KOPT-K1 (cell line): ENCODE data around the gene HELQ.
"Not testable (repeated sequence)": the region's sequence is repeated elsewhere in the genome, so short reads cannot be mapped to it uniquely, and the experiment has no call there.

Experiments
- H3K27ac ChIP-seq: fragments of 200-600 bp; sonication (generic); 2 replicates; pipeline ENCODE4 v1.5.1; 2016; ENCODE audit warnings: antibody characterized with exemption, mild to moderate bottlenecking, low read depth, low read length; ENCODE audit not compliant: poor library complexity, severe bottlenecking
- H3K36me3 ChIP-seq: fragments of 200-600 bp; sonication (generic); 2 replicates; pipeline ENCODE4 v1.5.1; 2017; ENCODE audit warnings: antibody characterized with exemption, mild to moderate bottlenecking, low read length, moderate library complexity; ENCODE audit not compliant: insufficient read depth
- H3K9me3 ChIP-seq: fragments of 200-600 bp; sonication (generic); 2 replicates; pipeline ENCODE4 v1.5.1; 2017; ENCODE audit warnings: antibody characterized with exemption, low read length, mild to moderate bottlenecking; ENCODE audit not compliant: insufficient read depth, poor library complexity, severe bottlenecking

HELQ gene

DNA sequence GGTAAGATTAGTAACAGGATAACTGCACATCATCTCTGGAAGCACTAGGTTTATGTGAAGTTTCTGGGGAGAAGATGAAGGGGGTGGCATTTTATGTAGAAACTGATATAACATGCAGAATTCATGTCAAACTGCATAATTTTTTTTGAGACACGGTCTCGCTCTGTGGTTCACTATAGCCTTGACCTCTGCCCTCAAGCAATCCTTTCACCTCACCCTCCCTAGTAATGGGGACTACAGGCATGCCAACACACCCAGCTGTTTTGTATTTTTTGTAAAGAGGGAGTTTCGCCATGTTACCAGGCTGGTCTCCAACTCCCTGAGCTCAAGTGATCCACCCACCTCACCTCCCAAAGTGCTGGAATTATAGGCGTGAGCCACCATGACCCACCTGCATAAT is 17.8 kb upstream of the HELQ start:
- Histone ChIP-seq H3K27ac (no peak overlapping the region), H3K36me3 (peaks cover 14% of the 10 kb centered on the region; the same call in 1 of the 2 replicates), H3K9me3 (no peaks in the 10 kb centered on the region)

DNA sequence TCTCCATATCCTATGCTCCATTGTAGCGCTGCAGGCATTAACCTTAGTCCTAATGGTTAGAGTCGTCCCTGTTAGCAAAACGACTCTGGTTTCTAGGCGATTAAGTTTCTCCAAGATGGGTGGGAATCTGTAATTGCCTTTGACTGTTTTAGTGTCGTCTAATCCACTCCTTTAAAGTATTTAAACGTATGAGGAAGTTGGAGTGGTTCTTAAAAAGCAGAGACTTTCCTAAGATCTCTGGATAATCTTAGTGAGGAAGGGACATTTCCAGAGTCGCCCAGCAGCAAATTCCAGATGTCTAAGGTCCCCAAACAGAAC is 520 bp upstream of the HELQ start:
- H3K36me3 ChIP-seq = peaks cover 71% of the 10 kb centered on the region
- H3K9me3 ChIP-seq = no peaks in the 10 kb centered on the region
- H3K27ac ChIP-seq = peak overlapping the region; percentile 91

DNA sequence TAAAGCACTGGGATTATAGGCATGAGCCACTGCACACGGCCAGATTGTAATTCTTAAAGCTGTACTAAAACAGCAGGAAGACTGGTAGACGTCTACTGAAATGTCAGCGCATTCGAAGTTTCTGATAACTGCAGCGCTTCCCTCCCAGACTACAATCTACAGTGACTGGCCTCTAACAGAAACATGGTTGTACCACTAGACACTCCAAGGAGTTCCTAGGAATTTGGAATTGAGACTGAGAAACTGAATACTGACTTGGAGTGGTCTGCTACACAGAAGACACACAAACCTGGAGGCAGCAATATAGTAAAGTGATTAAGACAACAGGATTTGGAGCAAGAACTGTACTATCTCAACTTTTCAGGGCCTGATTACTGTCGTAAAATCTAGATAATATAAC is 937 bp downstream of the HELQ start:
- no peaks in the 10 kb centered on the region for H3K9me3 ChIP-seq
- H3K27ac ChIP-seq = peak overlapping the region; percentile 91
- H3K36me3 ChIP-seq = peaks cover 60% of the 10 kb centered on the region

DNA sequence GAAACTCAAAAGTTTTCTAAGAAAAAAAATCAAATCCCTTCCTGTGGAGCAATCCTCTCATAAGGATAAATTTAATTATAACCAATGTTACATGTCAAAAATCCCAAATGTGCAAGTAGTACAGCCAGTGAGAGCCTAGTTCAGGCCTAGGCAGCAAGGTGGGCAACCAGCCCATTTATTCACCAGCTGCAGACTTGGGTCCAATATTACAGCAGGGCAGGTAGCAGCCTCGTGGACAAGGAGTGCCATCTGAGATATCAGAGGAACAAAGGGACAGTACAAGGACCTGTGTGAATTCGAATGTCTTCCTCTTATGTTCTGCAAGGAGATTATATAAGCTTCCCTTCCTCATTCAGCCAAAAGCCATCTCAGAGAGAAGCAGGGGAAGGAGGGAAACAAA is 6.6 kb downstream of the HELQ start:
- H3K36me3 ChIP-seq = peaks cover 65% of the 10 kb centered on the region
- H3K9me3 ChIP-seq = no peaks in the 10 kb centered on the region
- H3K27ac ChIP-seq = no peak overlapping the region

DNA sequence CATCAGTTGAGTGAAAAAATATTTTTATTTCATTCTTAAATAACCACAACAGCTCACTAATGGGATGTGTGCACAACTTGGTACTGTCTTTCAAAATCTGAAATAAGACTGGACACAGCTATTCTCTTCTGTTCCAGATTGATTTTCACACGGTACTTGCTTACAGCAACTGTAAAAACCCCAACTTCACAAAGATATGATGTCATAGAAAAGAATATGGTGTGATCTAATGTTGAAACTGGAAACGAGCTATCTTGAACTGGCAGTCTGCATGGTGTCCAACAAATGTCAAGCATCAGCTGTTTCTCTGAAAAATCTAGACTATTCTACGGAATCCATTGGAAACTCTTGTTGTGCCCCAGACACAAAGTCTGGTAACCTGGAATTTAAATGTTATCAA is 14.7 kb downstream of the HELQ start:
- H3K9me3 ChIP-seq = no peaks in the 10 kb centered on the region
- H3K36me3 ChIP-seq = peaks cover 86% of the 10 kb centered on the region
- H3K27ac ChIP-seq = no peak overlapping the region

DNA sequence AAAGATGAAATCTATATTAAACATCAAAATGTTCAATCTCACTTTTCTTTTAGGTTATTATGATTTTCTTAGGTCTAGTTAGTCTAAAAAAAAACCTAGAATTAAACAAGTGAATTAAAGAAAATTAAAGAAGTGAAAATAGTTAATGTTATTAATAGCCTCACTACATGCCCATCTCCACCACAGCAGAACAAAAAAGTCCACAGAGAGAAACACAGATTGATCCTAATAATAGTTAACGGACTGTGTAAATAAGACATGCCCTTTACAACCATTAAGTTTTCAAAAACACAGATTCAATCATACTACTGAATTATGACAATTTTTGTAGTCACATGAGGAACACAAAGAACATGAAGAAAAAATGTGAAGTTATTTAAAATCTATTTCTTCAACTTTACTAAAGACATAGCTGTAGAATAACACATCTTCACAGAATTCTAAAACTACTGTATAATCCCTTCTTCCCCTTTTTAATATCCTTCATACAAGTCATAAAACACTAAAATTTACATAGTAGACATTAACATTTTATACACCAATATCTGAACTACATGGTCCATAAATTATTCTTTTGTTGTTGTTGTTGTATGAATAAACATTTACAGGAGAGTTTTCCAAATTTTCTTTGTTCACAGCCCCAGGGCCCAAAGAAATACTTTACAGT is 15.3 kb downstream of the HELQ start:
- H3K9me3 ChIP-seq = no peaks in the 10 kb centered on the region
- peaks cover 82% of the 10 kb centered on the region for H3K36me3 ChIP-seq
- H3K27ac ChIP-seq = no peak overlapping the region

DNA sequence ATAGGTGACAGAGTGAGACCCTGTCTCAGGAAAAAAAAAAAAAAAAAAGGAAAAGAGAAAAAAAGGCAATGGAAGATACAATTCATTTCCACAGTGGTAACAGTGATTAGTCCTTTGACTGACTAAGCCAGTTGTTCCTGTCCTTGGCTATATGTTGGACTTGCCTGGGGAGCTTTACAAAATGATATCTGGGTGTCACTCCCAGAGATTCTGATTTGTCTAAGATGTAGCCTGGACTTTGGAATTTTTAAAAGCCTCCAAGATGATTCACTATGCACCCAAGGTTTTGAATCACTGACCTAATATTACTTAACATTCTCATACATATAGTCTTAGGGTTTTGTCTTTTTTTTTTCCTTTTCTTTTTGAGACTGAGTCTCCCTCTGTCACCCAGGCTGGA is 16.9 kb downstream of the HELQ start:
- H3K9me3 ChIP-seq = no peaks in the 10 kb centered on the region
- H3K27ac ChIP-seq = no peak overlapping the region
- peaks cover 82% of the 10 kb centered on the region for H3K36me3 ChIP-seq

DNA sequence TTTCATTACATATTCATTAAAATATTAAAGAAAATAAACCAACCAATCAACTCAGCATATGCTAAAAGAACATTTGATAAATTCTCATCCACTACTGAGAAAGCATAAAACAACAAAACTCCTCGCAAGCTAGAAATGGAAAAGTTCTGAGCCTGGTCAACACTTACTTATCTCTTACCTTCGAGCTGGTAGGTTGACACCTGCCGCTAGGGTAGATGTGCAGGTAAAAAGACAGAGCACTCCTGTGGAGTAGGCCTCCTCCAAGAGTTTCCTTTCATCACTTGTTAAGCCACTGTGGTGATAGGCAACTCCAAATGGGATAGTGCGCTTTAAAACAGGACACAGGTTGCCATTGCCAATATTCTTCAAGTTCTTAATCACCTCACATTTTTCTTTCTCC is 18.9 kb downstream of the HELQ start:
- no peak overlapping the region for H3K27ac ChIP-seq
- H3K36me3 ChIP-seq = peaks cover 70% of the 10 kb centered on the region
- H3K9me3 ChIP-seq = no peaks in the 10 kb centered on the region

DNA sequence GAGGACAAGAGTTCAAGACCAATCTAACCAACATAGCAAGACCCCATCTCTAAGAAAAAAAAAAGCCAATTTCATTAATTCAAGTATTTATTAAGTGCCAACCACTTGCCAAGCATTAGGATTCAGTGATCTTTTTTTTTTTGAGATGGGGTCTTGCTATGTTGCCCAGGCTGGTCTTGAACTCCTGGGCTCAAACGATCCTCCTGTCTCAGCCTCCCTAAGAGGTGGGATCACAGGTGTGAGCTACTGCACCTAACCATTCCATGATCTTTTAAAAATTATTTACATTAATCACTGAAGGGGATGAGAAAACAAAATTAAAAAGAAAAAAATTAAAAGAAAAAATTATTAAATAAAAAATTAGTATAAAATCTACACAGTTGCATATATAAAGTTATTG is 24.4 kb downstream of the HELQ start:
- H3K36me3 ChIP-seq = peaks cover 65% of the 10 kb centered on the region
- no peaks in the 10 kb centered on the region for H3K9me3 ChIP-seq
- H3K27ac ChIP-seq = no peak overlapping the region

DNA sequence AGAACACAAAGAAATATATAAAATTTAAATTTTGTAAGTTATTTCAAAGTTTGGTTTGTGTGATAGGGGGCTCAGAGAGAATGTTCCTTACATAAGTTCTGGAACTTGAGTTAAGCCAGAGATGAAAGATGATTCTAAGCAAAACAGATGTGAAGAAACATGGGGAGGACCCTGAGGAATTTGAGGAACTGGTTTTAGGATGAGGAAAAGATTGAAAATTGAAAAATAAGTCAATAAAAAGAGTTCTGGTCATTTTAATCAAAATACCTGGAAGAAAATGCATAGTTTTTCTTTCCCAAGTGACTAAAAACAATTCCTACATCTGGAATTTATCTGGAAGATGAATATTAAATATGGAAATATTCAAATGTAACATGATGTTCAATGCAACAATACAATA is 37.4 kb downstream of the HELQ start:
- no peak overlapping the region for H3K27ac ChIP-seq
- no peaks in the 10 kb centered on the region for H3K9me3 ChIP-seq
- peaks cover 81% of the 10 kb centered on the region for H3K36me3 ChIP-seq

DNA sequence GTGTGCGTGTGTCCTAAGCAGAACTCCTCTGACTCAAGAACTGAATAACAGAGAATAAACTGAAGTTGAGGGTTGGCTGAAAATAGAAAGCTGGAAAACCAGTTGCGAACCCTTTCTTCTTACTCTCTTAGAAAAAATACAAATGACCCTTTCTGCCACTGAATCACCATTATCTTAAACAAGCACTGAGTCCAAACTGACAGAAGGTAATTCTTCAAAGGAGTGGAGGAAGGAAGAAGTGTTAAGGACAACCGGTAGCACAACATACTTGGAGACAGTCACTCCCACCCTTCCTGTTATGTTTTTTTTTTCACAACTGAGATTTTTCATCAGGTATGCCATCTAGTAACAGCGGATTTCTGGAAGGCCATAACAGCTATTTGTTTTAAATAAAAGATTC is 38.1 kb downstream of the HELQ start:
- peaks cover 83% of the 10 kb centered on the region for H3K36me3 ChIP-seq
- H3K27ac ChIP-seq = no peak overlapping the region
- H3K9me3 ChIP-seq = no peaks in the 10 kb centered on the region

DNA sequence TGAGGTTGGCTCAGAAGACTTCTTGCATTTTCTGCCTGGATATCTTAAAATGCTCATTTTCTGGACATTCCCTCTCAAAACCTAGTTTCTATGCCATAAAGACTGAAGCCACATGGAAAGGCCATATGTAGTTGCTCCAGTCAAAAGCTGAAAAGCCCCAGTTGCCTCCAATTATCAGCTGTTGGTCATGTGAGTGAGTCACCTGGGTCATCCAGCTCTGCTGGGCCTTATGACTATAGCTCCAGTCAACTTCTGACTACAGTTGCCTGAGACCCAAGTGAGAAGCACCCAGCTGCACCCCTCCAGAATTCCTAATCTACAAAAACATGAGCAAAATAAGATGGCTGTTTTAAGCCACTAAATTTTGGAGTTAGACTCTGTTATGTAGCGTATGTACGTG is 41.9 kb downstream of the HELQ start:
- Histone ChIP-seq H3K27ac (no peak overlapping the region), H3K36me3 (peaks cover 79% of the 10 kb centered on the region)

DNA sequence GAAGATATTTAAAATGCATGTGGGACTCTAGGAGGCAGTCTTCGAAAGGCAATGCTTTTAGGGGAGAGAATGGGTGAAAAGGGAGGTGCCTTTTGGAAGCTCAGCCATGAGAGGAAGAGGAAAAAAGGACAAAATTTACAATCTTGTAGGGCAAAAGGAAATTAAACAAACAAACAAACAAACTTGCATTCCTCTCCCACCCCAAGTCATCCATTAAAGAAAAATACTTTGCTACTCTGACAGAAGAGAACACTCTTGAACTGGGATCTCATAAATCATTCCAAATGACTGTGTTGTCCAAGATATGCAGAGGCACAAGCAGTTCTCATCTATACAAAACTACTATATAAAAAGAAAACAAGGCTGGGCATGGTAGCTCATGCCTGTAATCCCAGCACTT is 46.7 kb downstream of the HELQ start:
- H3K36me3 ChIP-seq = peaks cover 55% of the 10 kb centered on the region
- H3K27ac ChIP-seq = no peak overlapping the region
- H3K9me3 ChIP-seq = no peaks in the 10 kb centered on the region

More for the DNA sequence above, 41.9 kb downstream of the HELQ start:
- H3K9me3 ChIP-seq = no peaks in the 10 kb centered on the region

DNA sequence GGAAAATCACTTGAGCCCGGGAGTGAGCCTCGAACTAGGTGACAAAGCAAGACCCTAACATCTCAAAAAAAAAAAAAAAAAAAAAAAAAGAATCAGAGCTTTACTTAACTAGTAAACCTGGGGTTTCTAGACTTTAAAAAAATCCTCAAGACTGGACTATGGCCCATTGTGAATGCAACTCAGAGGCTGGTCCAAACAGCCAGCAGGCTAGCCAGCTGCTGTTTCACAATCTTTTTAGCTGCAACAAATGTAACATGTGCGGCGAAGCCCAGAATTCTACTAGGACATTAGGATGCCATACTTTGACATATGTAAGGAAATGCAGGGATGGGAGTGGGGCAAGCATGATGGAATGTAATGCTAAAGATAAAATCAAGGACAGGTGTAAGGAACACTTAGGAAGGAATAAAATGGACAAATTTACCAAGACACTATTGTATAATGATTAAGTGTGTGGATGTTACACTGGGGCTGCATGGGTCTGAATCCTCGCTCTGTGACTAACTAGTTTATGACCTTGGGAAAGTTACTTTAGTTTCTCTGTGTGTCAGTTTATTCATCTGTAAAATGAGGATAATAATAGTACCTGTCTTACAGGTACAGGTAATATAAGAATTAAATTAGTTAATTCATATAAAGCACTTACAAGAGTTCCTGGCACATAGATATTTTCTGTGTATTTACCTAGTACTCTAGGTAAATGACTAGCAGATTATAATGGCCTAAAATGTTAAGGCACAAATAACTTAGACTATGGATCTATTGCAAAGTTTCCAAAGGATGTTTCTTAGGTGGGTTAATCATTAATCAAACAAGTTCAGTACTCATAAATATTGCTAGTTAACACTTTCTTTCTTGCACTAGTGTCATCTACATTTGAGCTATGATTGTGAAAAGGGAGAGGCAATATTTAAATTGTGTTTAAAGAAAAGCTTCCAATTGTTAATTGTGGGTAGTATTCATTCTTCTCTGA is 49.5 kb downstream of the HELQ start:
- H3K27ac ChIP-seq = no peak overlapping the region
- peaks cover 33% of the 10 kb centered on the region for H3K36me3 ChIP-seq
- H3K9me3 ChIP-seq = no peaks in the 10 kb centered on the region

DNA sequence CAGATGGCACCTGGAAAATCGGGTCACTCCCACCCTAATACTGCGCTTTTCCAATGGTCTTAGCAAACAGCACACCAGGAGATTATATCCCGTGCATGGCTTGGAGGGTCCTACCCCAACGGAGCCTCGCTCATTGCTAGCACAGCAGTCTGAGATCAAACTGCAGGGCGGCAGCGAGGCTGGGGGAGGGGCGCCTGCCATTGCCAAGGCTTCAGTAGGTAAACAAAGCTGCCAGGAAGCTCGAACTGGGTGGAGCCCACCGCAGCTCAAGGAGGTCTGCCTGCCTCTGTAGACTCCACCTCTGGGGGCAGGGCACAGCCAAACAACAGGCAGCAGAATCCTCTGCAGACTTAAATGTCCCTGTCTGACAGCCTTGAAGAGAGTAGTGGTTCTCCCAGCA is 57.5 kb downstream of the HELQ start:
- H3K9me3 ChIP-seq, H3K36me3 ChIP-seq: not testable (repeated sequence)
- peak overlapping the region; percentile 59 for H3K27ac ChIP-seq

DNA sequence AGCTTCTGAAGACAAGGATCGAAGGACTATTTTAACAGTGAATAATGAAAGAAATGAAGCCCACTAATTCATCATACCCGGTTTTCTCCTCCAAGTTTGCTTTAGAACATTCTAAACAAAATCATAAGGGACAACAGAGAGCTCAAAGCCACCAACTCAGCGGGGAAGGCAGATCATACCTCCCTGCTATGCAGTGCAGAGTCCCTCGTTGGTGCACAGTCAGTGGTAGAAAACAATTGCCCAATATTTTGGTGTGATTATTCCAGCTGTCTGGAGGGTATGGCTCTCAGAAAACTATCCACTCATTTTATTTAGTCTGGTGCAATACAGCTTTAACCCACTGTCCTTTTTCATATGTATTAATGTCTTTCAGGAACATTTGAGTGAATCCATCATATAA is 61.7 kb downstream of the HELQ start:
- Histone ChIP-seq H3K27ac (no peak overlapping the region), H3K9me3 (no peaks in the 10 kb centered on the region), H3K36me3 (no peaks in the 10 kb centered on the region)
